HG02938 (cell line): ENCODE data around the gene MYCBPAP.

Experiments
- ATAC-seq: cut with Tn5 transposase; IDR thresholded peaks from one replicate; pipeline ENCODE4 v1.9.1; 2021; ENCODE audit warnings: mild to moderate bottlenecking, moderate library complexity; ENCODE audit not compliant: unreplicated experiment

Gene MYCBPAP

GRCh38 chr17:50549969-50550368, 41.7 kb downstream of the MYCBPAP start:
- no peak for ATAC-seq

GRCh38 chr17:50550661-50551432, 42.6 kb downstream of the MYCBPAP start:
- no peak for ATAC-seq

- no peak for ATAC-seq
Observed at GRCh38 chr17:50551433-50551815, 43.2 kb downstream of the MYCBPAP start.

GRCh38 chr17:50551884-50552283, 43.6 kb downstream of the MYCBPAP start:
- ATAC-seq: no peak

GRCh38 chr17:50554201-50554600, 46.0 kb downstream of the MYCBPAP start:
- no peak for ATAC-seq

- ATAC-seq: no peak
Observed at GRCh38 chr17:50556803-50557202, 48.6 kb downstream of the MYCBPAP start.

- no peak for ATAC-seq
Observed at GRCh38 chr17:50557630-50558029, 49.4 kb downstream of the MYCBPAP start.

- no peak for ATAC-seq
Observed at GRCh38 chr17:50558091-50558490, 49.9 kb downstream of the MYCBPAP start.

- ATAC-seq: no peak
Observed at GRCh38 chr17:50558581-50558940, 50.3 kb downstream of the MYCBPAP start.

GRCh38 chr17:50558941-50559614, 50.8 kb downstream of the MYCBPAP start:
- ATAC-seq: no peak

- ATAC-seq: no peak
Observed at GRCh38 chr17:50559674-50560184, 51.5 kb downstream of the MYCBPAP start.

GRCh38 chr17:50560185-50560824, 52.1 kb downstream of the MYCBPAP start, which contains the start of gene CACNA1G:
Gene CACNA1G (plus strand): TSS chr17:50560715. CDS start chr17:50561460, 745 bp downstream.
- ATAC-seq: peak; percentile 83

- no peak for ATAC-seq
Observed at GRCh38 chr17:50560931-50561745, 52.9 kb downstream of the MYCBPAP start.

DNA sequence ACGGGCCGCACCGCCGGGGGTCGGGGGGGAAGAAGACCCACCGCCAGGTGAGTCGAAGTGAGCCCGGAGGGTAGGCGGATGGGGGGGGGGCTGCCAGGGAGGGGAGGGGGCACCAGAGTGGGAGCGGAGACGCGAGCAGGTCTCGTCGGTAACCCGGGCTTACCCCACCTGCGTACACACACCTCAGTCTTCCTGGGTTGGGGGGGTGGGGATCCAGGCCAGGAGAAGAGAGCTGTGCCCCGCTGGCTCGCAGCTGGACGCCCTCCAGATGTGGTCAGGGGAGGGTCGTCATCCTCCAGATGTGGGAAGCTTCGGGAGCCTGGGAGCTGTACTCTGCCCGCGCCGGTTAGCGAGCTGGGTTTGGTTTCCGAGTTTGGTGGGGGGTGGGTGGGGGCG, 53.5 kb downstream of the MYCBPAP start:
- ATAC-seq: no peak

DNA sequence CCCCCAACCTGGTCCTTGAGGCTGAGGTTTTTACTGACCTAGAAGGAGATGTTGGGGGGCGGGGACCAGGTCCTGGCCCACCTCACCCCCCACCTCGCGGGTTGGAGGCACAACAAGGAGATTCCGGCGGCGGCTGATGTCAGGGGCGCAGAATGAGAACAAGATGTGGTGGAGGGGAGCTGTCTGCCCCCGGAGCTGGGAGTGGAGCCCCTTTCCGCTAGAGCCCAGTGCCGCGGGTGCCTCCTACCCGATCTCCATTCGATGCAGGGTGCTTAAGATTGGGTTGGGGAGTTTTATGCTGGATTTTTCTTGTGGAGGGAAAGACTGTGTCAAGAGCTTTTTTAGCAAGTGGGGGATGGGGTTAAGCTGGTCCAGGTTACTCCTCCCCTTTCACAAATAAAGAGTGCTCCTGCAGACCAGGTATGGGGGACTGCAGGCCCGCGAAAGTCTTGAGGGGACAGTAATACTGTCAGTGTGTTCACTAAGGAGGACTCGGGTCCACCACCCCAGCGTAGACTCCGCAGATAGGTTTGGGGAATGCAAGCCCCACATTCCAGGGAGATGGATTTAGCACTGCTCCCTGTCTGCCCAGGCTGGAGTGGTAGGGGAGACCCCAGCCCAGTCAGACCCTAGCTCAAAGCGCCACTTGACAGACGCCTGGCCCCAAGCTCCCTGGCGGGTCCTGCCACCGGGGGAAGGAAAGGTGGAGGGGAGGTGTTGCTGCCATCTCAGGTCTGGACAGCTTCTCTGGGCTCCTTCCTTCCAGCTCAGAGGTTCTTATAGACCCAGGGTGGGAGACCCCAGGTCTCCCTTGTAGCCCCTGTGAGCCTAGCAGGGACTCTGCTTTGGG, 54.2 kb downstream of the MYCBPAP start:
- no peak for ATAC-seq

DNA sequence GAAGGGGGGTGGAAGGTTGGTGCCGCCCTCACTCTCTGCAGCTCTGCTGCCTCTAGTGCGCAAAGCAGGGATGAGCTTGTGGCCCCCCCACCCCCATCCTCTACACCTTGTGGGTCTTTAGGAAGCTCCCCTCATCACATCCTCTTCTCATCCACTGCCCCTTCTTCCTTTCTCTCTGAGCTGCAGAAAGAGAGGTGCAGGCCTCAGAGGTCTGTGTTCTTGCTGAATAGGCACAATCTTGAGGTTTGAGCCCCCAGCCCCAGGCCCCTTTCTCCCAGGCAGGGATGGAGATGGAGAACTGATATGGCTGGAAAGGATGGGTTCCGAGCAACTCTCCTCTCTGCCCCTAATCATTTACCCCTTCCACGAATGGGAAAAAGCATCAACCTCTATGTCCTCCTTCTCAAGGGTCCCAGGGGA, 54.9 kb downstream of the MYCBPAP start:
- no peak for ATAC-seq

GRCh38 chr17:50564916-50565315, 56.7 kb downstream of the MYCBPAP start:
- ATAC-seq: no peak

- no peak for ATAC-seq
Observed at GRCh38 chr17:50565402-50566350, 57.4 kb downstream of the MYCBPAP start.

DNA sequence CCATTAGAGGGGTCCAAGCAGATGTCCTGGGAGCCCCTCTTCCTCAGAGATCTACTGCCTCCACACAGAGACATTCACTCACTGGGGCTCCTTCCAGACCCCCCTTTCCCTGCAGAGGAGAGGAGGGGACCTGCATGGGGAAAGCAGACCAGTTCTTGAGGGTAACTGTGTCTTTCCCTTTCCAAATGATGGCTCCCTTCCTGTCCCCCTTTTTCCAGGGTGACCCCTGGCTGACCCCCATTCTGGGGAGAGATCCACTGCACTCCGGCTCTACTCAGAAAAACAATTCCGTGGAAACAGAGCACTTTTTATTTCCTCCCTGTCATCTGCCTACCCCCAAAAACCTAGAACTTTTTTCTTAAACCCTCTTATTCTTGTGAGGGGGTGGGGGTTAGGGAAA, 58.6 kb downstream of the MYCBPAP start:
- ATAC-seq: no peak
